Measurements from ENCODE around the gene PCBP2.
"Not testable (repeated sequence)": the region's sequence is repeated elsewhere in the genome, so short reads cannot be mapped to it uniquely, and the experiment has no call there.

The PCBP2 gene

GRCh38 chr12:53418221-53418620 lies 33.7 kb upstream of the PCBP2 start:
- intact Hi-C loops (cut with DNase I; ENCODE audit: low total_unique reads): no loop called here
- H3K27ac ChIP-seq: no peak overlapping the region
- TF ChIP-seq CTCF (IDR thresholded peaks at IDR 0.05): no peak

GRCh38 chr12:53419756-53420155 lies 32.1 kb upstream of the PCBP2 start:
- H3K4me1 ChIP-seq: peaks cover 0 to 18% (median 7%) of the 10 kb centered on the region in 4 donors
- H3K4me3 ChIP-seq: no peak overlapping the region
- DNase-seq: no peak
- no peaks in the 10 kb centered on the region for H3K27me3 ChIP-seq
- TF ChIP-seq CTCF (IDR thresholded peaks at IDR 0.05): no peak
- peaks cover 0 to under 1% (median 0%) of the 10 kb centered on the region in 3 donors for H3K36me3 ChIP-seq
- H3K9me3 ChIP-seq: no peaks in the 10 kb centered on the region
- intact Hi-C loops (cut with DNase I; ENCODE audit: low total_unique reads): no loop called here
- H3K27ac ChIP-seq: no peak overlapping the region

More at GRCh38 chr12:53418221-53418620, 33.7 kb upstream of the PCBP2 start:
- H3K27me3 ChIP-seq: no peaks in the 10 kb centered on the region
- peaks cover 0 to 16% (median 4%) of the 10 kb centered on the region in 3 donors for H3K36me3 ChIP-seq
- no peak overlapping the region for H3K4me3 ChIP-seq
- DNase-seq: peak in 1 of 2 donors; percentile 38
- H3K9me3 ChIP-seq: no peaks in the 10 kb centered on the region
- H3K4me1 ChIP-seq: peaks cover 0 to 18% (median 7%) of the 10 kb centered on the region in 4 donors

GRCh38 chr12:53422247-53422646 lies 29.7 kb upstream of the PCBP2 start:
- H3K4me3 ChIP-seq; H3K36me3 ChIP-seq; H3K9me3 ChIP-seq; H3K27ac ChIP-seq; H3K4me1 ChIP-seq; H3K27me3 ChIP-seq; intact Hi-C loops (cut with DNase I; ENCODE audit: low total_unique reads): not testable (repeated sequence)
- peak in 1 of 2 donors; percentile 7 for DNase-seq

GRCh38 chr12:53423597-53423996 lies 28.3 kb upstream of the PCBP2 start, which contains the start of gene AMHR2:
Gene AMHR2, plus strand, starts transcription at chr12:53423855. Its CDS starts 80 bp downstream, at chr12:53423935.
- no peaks in the 10 kb centered on the region for H3K27me3 ChIP-seq
- TF ChIP-seq CTCF (IDR thresholded peaks at IDR 0.05): no peak
- H3K36me3 ChIP-seq: no peaks in the 10 kb centered on the region
- peaks cover 0 to 7% (median 5%) of the 10 kb centered on the region in 4 donors for H3K4me1 ChIP-seq
- no peak within 1 kb of the TSS for H3K4me3 ChIP-seq
- H3K27ac ChIP-seq: no peak within 1 kb of the TSS
- peak in 1 of 2 donors; percentile 25 for DNase-seq
- intact Hi-C loops (cut with DNase I; ENCODE audit: low total_unique reads): no loop called here
- H3K9me3 ChIP-seq: no peaks in the 10 kb centered on the region

GRCh38 chr12:53424626-53425514 lies 27.0 kb upstream of the PCBP2 start:
- TF ChIP-seq CTCF (IDR thresholded peaks at IDR 0.05): no peak
- H3K9me3 ChIP-seq: no peaks in the 10 kb centered on the region
- intact Hi-C loops (cut with DNase I; ENCODE audit: low total_unique reads): no loop called here
- DNase-seq: no peak
- no peak overlapping the region for H3K4me3 ChIP-seq
- peaks cover 0 to 7% (median 5%) of the 10 kb centered on the region in 4 donors for H3K4me1 ChIP-seq
- H3K27ac ChIP-seq: no peak overlapping the region
- no peaks in the 10 kb centered on the region for H3K36me3 ChIP-seq
- H3K27me3 ChIP-seq: no peaks in the 10 kb centered on the region

- Histone ChIP-seq H3K27me3 (no peaks in the 10 kb centered on the region), H3K27ac (no peak overlapping the region), H3K36me3 (no peaks in the 10 kb centered on the region), H3K4me1 (peaks cover 0 to 7% (median 5%) of the 10 kb centered on the region in 4 donors), H3K9me3 (no peaks in the 10 kb centered on the region), H3K4me3 (no peak overlapping the region)
- TF ChIP-seq CTCF (IDR thresholded peaks at IDR 0.05): no peak
- intact Hi-C loops (cut with DNase I; ENCODE audit: low total_unique reads): no loop called here
- DNase-seq: no peak
Measured at GRCh38 chr12:53425515-53426150, 26.3 kb upstream of the PCBP2 start.
